HEK293 (cell line): ENCODE results near the gene KCNIP4.

ENCODE experiments used
- KLF16 ChIP-seq: fragments of 450-650 bp; formaldehyde crosslinking; IDR thresholded peaks from 2 replicates; pipeline ENCODE4 v1.5.1; 2017; ENCODE audit warnings: missing biosample characterization, missing genetic modification characterization
- MYNN ChIP-seq: fragments of 450-650 bp; formaldehyde crosslinking; IDR thresholded peaks from 2 replicates; pipeline ENCODE4 v1.5.1; 2016; ENCODE audit warnings: missing biosample characterization, missing genetic modification characterization, borderline replicate concordance
- YY1 ChIP-seq: fragments of 450-650 bp; formaldehyde crosslinking; IDR thresholded peaks from 2 replicates; pipeline ENCODE4 v1.5.1; 2018; ENCODE audit warnings: missing biosample characterization, missing genetic modification characterization
- ZNF121 ChIP-seq: fragments of 450-650 bp; formaldehyde crosslinking; IDR thresholded peaks from 2 replicates; pipeline ENCODE4 v1.5.1; 2016; ENCODE audit warnings: missing biosample characterization, missing genetic modification characterization
- ZNF24 ChIP-seq: fragments of 450-650 bp; formaldehyde crosslinking; IDR thresholded peaks from 2 replicates; pipeline ENCODE4 v1.5.1; 2016; ENCODE audit warnings: missing biosample characterization, missing genetic modification characterization
- ZNF280D ChIP-seq: fragments of 450-650 bp; formaldehyde crosslinking; IDR thresholded peaks from 2 replicates; pipeline ENCODE4 v1.5.1; 2016; ENCODE audit warnings: missing biosample characterization, missing genetic modification characterization
- ZNF302 ChIP-seq: fragments of 450-650 bp; formaldehyde crosslinking; IDR thresholded peaks from 2 replicates; pipeline ENCODE4 v1.5.1; 2016; ENCODE audit warnings: missing biosample characterization, missing genetic modification characterization, low read depth
- ZNF324 ChIP-seq: fragments of 450-650 bp; formaldehyde crosslinking; IDR thresholded peaks from 2 replicates; pipeline ENCODE4 v1.5.1; 2016; ENCODE audit warnings: missing biosample characterization, missing genetic modification characterization
- ZNF423 ChIP-seq: fragments of 450-650 bp; formaldehyde crosslinking; IDR thresholded peaks from 2 replicates; pipeline ENCODE4 v1.5.1; 2016; ENCODE audit warnings: missing biosample characterization, missing genetic modification characterization
- ZNF837 ChIP-seq: fragments of 450-650 bp; formaldehyde crosslinking; IDR thresholded peaks from 2 replicates; pipeline ENCODE4 v1.5.1; 2016; ENCODE audit warnings: missing biosample characterization, missing genetic modification characterization
- ZNF843 ChIP-seq: fragments of 450-650 bp; formaldehyde crosslinking; IDR thresholded peaks from 2 replicates; pipeline ENCODE4 v1.5.1; 2016; ENCODE audit warnings: missing biosample characterization, missing genetic modification characterization
- TF ChIP-seq, protein P1 (sequence below): fragments of 450-650 bp; formaldehyde crosslinking; IDR thresholded peaks from 2 replicates; pipeline ENCODE4 v1.5.1; 2016; ENCODE audit warnings: missing biosample characterization, missing genetic modification characterization

DNA sequence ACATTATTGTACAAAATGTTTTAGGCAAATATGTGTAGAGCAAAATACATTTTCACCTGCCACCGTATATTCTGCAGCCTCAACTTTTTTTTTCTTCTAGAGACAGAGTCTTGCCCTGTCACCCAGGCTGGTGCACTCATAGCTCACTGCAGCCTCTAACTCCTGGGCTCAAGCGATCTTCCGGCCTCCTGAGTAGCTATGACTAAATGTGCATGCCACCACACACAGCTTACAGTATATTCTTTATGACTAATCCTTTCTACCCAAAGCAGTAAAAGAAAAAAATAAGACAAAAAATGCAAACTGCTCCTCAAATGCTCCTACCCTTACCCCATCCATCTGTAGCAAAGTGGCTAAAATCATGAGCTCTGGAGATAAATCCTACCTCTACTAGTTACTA is 426.3 kb downstream of the KCNIP4 start:
- TF ChIP-seq YY1 (no peak), ZNF837 (tag by site-specific recombination) (no peak), ZNF280D (tag by site-specific recombination) (no peak), MYNN (tag by site-specific recombination) (no peak), ZNF24 (tag by site-specific recombination) (no peak), ZNF121 (no peak), ZNF302 (tag by site-specific recombination) (no peak), ZNF843 (no peak), ZNF423 (tag by site-specific recombination) (no peak), ZNF324 (no peak), KLF16 (tag by site-specific recombination) (no peak)
- TF ChIP-seq, protein P1, sequence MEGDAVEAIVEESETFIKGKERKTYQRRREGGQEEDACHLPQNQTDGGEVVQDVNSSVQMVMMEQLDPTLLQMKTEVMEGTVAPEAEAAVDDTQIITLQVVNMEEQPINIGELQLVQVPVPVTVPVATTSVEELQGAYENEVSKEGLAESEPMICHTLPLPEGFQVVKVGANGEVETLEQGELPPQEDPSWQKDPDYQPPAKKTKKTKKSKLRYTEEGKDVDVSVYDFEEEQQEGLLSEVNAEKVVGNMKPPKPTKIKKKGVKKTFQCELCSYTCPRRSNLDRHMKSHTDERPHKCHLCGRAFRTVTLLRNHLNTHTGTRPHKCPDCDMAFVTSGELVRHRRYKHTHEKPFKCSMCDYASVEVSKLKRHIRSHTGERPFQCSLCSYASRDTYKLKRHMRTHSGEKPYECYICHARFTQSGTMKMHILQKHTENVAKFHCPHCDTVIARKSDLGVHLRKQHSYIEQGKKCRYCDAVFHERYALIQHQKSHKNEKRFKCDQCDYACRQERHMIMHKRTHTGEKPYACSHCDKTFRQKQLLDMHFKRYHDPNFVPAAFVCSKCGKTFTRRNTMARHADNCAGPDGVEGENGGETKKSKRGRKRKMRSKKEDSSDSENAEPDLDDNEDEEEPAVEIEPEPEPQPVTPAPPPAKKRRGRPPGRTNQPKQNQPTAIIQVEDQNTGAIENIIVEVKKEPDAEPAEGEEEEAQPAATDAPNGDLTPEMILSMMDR: no peak
